Measurements from ENCODE around the gene THSD8. TPM values are rescaled to one million over a fixed set of nuclear protein-coding genes. Genes with fewer than 3 reads are reported as not detected.

THSD8 gene
- total and polyA plus RNA-seq, 2 of the 8 experiments (the other 6 are each of a cell fraction or from before 2014, with no cell fraction given), result 8.2 to 42.3 TPM

GRCh38 chr19:12792051-12792852 is 9.6 kb upstream of the THSD8 start (continued):
- TF ChIP-seq CREB1 (IDR thresholded peaks at IDR 0.05) (peak; percentile 56), BCL11A (IDR thresholded peaks at IDR 0.05; ENCODE audit: low read depth in 2 of 2, low read length in 2 of 2) (no peak), ZNF274 (IDR thresholded peaks at IDR 0.05; ENCODE audit: borderline replicate concordance, extremely low read depth, low read length) (no peak), EGR1 (IDR thresholded peaks at IDR 0.05; ENCODE audit: borderline replicate concordance, low read depth, low read length) (no peak)

Measured in H1 (cell line).